SKM-1 (cell line): ENCODE results near the gene ZNF830.
"Not testable (repeated sequence)": the region's sequence is repeated elsewhere in the genome, so short reads cannot be mapped to it uniquely, and the experiment has no call there.

Experiments
- DNase-seq: peaks from one replicate; lab custom pipeline; 2025; ENCODE audit not compliant: unreplicated experiment; lab: John Stamatoyannopoulos, UW

ZNF830 gene

GRCh38 chr17:34961093-34961911 lies at the start of gene ZNF830, which contains the start of gene CCT6B:
Gene ZNF830, plus strand, starts transcription at chr17:34961540. Its CDS starts 27 bp downstream, at chr17:34961567.
Gene CCT6B, minus strand, starts transcription at chr17:34961460. Its CDS starts 67 bp downstream, at chr17:34961393.
- DNase-seq: peak; percentile 82

- DNase-seq: no peak
Observed at GRCh38 chr17:34913001-34913400, 48.3 kb upstream of the ZNF830 start.

GRCh38 chr17:34916120-34916519 lies 45.2 kb upstream of the ZNF830 start:
- no peak for DNase-seq

GRCh38 chr17:34917381-34917780 lies 44.0 kb upstream of the ZNF830 start:
- no peak for DNase-seq

- DNase-seq: no peak
Observed at GRCh38 chr17:34920676-34921075, 40.7 kb upstream of the ZNF830 start.

GRCh38 chr17:34926661-34927060 lies 34.7 kb upstream of the ZNF830 start:
- no peak for DNase-seq

GRCh38 chr17:34930283-34930682 lies 31.1 kb upstream of the ZNF830 start:
- peak; percentile 78 for DNase-seq

- not testable (repeated sequence) for DNase-seq
Observed at GRCh38 chr17:34950780-34951179, 10.6 kb upstream of the ZNF830 start.

- no peak for DNase-seq
Observed at GRCh38 chr17:34958438-34958837, 2.9 kb upstream of the ZNF830 start.

GRCh38 chr17:34974179-34974578 lies 12.8 kb downstream of the ZNF830 start:
- no peak for DNase-seq

- DNase-seq: no peak
Observed at GRCh38 chr17:34974794-34975785, 13.8 kb downstream of the ZNF830 start.

- DNase-seq: no peak
Observed at GRCh38 chr17:34979153-34979552, 17.8 kb downstream of the ZNF830 start.

GRCh38 chr17:34979650-34980352 lies 18.5 kb downstream of the ZNF830 start:
- no peak for DNase-seq

- peak; percentile 78 for DNase-seq
Observed at GRCh38 chr17:34980353-34980680, 19.0 kb downstream of the ZNF830 start, which contains the start of gene LIG3. Gene LIG3, plus strand, starts transcription at chr17:34980512. Its CDS starts 2,494 bp downstream, at chr17:34983006.

- DNase-seq: peak; percentile 82
Observed at GRCh38 chr17:34980681-34981537, 19.6 kb downstream of the ZNF830 start.

GRCh38 chr17:34981538-34982241 lies 20.4 kb downstream of the ZNF830 start:
- DNase-seq: no peak

- DNase-seq: no peak
Observed at GRCh38 chr17:34987232-34987631, 25.9 kb downstream of the ZNF830 start.

- no peak for DNase-seq
Observed at GRCh38 chr17:34988644-34989043, 27.3 kb downstream of the ZNF830 start.

GRCh38 chr17:34989473-34989872 lies 28.1 kb downstream of the ZNF830 start:
- no peak for DNase-seq
